OCI-LY1 (cell line): Measurements from ENCODE around the gene NKD1.

Experiments used
- H2AFZ ChIP-seq: fragments of 200-600 bp; sonication (generic), shearing (Covaris generic); 2 replicates; pipeline ENCODE4 v1.6.0; 2014; ENCODE audit warnings: antibody characterized with exemption, mild to moderate bottlenecking, low read length
- H3F3A ChIP-seq: fragments of 200-600 bp; sonication (generic), shearing (Covaris generic); 2 replicates; pipeline ENCODE4 v1.6.0; 2014; ENCODE audit warnings: mild to moderate bottlenecking, antibody characterized with exemption, low read length, moderate library complexity; ENCODE audit not compliant: insufficient read depth
- H3K27ac ChIP-seq: fragments of 200-600 bp; sonication (generic); 2 replicates; pipeline ENCODE4 v1.5.1; 2014; ENCODE audit warnings: low read length, mixed run types, mild to moderate bottlenecking, low read depth; ENCODE audit not compliant: poor library complexity, severe bottlenecking
- H3K27me3 ChIP-seq: fragments of 200-600 bp; sonication (generic); 2 replicates; pipeline ENCODE4 v1.6.0; 2014; ENCODE audit warnings: antibody characterized with exemption, mild to moderate bottlenecking, low read length, moderate library complexity; ENCODE audit not compliant: insufficient read depth
- H3K36me3 ChIP-seq: fragments of 200-600 bp; sonication (generic); 2 replicates; pipeline ENCODE4 v1.6.1; 2014; ENCODE audit warnings: mild to moderate bottlenecking, antibody characterized with exemption, low read length, moderate library complexity, mixed read lengths; ENCODE audit not compliant: insufficient read depth
- H3K4me1 ChIP-seq: fragments of 200-600 bp; sonication (generic); 2 replicates; pipeline ENCODE4 v1.5.1; 2014; ENCODE audit warnings: mild to moderate bottlenecking, low read length, moderate library complexity; ENCODE audit not compliant: insufficient read depth, severe bottlenecking
- H3K4me2 ChIP-seq: fragments of 200-600 bp; sonication (generic), shearing (Covaris generic); 2 replicates; pipeline ENCODE4 v1.6.1; 2014; ENCODE audit warnings: low read length
- H3K4me3 ChIP-seq: fragments of 200-600 bp; sonication (generic); 2 replicates; pipeline ENCODE4 v1.5.1; 2014; ENCODE audit warnings: low read length, low read depth, mild to moderate bottlenecking, mixed read lengths; ENCODE audit not compliant: poor library complexity, severe bottlenecking
- H3K79me2 ChIP-seq: fragments of 200-600 bp; shearing (Covaris generic); 2 replicates; pipeline ENCODE4 v1.6.1; 2016; ENCODE audit warnings: mixed run types, low read length, mixed read lengths; ENCODE audit not compliant: insufficient read depth
- H3K9ac ChIP-seq: fragments of 200-600 bp; sonication (generic), shearing (Covaris generic); 2 replicates; pipeline ENCODE4 v1.6.1; 2014; ENCODE audit warnings: mild to moderate bottlenecking, low read length, mixed read lengths
- H3K9me2 ChIP-seq: fragments of 200-600 bp; sonication (generic), shearing (Covaris generic); 2 replicates; pipeline ENCODE4 v1.6.1; 2014; ENCODE audit warnings: low read depth, mild to moderate bottlenecking, low read length, mixed read lengths
- H3K9me3 ChIP-seq: fragments of 200-600 bp; shearing (Covaris generic); 2 replicates; pipeline ENCODE4 v1.6.1; 2014; ENCODE audit warnings: low read length, mixed read lengths
- H4K20me1 ChIP-seq: fragments of 200-600 bp; sonication (generic), shearing (Covaris generic); 2 replicates; pipeline ENCODE4 v1.6.0; 2016; ENCODE audit warnings: mild to moderate bottlenecking, low read length; ENCODE audit not compliant: insufficient read depth
- CTCF ChIP-seq: fragments of 200-600 bp; sonication (generic), shearing (Covaris generic); IDR thresholded peaks from 2 replicates; pipeline ENCODE4 v1.5.1; 2017; ENCODE audit warnings: mild to moderate bottlenecking, antibody characterized with exemption, low read length, moderate library complexity, mixed read lengths
- EZH2 ChIP-seq: fragments of 200-600 bp; sonication (generic), shearing (Covaris generic); IDR thresholded peaks from 2 replicates; pipeline ENCODE4 v1.8.0; 2017; ENCODE audit warnings: borderline replicate concordance, mixed run types, mild to moderate bottlenecking, antibody characterized with exemption, low read length, moderate library complexity, mixed read lengths

NKD1 gene

GRCh38 chr16:50599494-50599893 lies 51.3 kb downstream of the NKD1 start:
- Histone ChIP-seq H4K20me1 (no peaks in the 10 kb centered on the region), H3K36me3 (no peaks in the 10 kb centered on the region)

GRCh38 chr16:50600582-50601283 lies 52.5 kb downstream of the NKD1 start:
- TF ChIP-seq EZH2 (no peak), CTCF (no peak)
- Histone ChIP-seq H3K4me3 (no peak overlapping the region), H3K9ac (no peak overlapping the region), H3K9me3 (no peaks in the 10 kb centered on the region), H3K4me1 (no peaks in the 10 kb centered on the region), H3F3A (no peaks in the 10 kb centered on the region), H3K27ac (no peak overlapping the region), H3K9me2 (no peaks in the 10 kb centered on the region), H4K20me1 (no peaks in the 10 kb centered on the region), H2AFZ (no peak overlapping the region), H3K27me3 (0 out of 2 replicates have a peak, but pooled peaks cover 16% of the 10 kb centered on the region), H3K36me3 (no peaks in the 10 kb centered on the region), H3K79me2 (no peaks in the 10 kb centered on the region), H3K4me2 (no peak overlapping the region)

More at GRCh38 chr16:50599494-50599893, 51.3 kb downstream of the NKD1 start:
- no peaks in the 10 kb centered on the region for H3F3A ChIP-seq
- no peak overlapping the region for H3K4me3 ChIP-seq
- H3K9me3 ChIP-seq: no peaks in the 10 kb centered on the region
- no peaks in the 10 kb centered on the region for H3K4me1 ChIP-seq
- no peak overlapping the region for H3K27ac ChIP-seq
- no peaks in the 10 kb centered on the region for H3K79me2 ChIP-seq
- H3K9me2 ChIP-seq: no peaks in the 10 kb centered on the region
- no peak for TF ChIP-seq EZH2
- TF ChIP-seq CTCF: no peak
- no peak overlapping the region for H2AFZ ChIP-seq
- no peak overlapping the region for H3K9ac ChIP-seq
- H3K4me2 ChIP-seq: no peak overlapping the region
- H3K27me3 ChIP-seq: 0 out of 2 replicates have a peak, but pooled peaks cover 11% of the 10 kb centered on the region

GRCh38 chr16:50601341-50601740 lies 53.1 kb downstream of the NKD1 start:
- Histone ChIP-seq H3K4me3 (no peak overlapping the region), H3K79me2 (no peaks in the 10 kb centered on the region), H3K9ac (no peak overlapping the region), H3K27ac (no peak overlapping the region), H3F3A (no peaks in the 10 kb centered on the region), H3K27me3 (0 out of 2 replicates have a peak, but pooled peaks cover 16% of the 10 kb centered on the region), H3K9me3 (no peaks in the 10 kb centered on the region), H3K4me2 (no peak overlapping the region), H3K9me2 (no peaks in the 10 kb centered on the region), H3K36me3 (no peaks in the 10 kb centered on the region), H4K20me1 (no peaks in the 10 kb centered on the region), H3K4me1 (no peaks in the 10 kb centered on the region), H2AFZ (no peak overlapping the region)
- no peak for TF ChIP-seq CTCF
- TF ChIP-seq EZH2: no peak
